A172 (cell line): ENCODE measurements around the gene SIL1. TPM values are rescaled to one million over a fixed set of nuclear protein-coding genes. Genes with fewer than 3 reads are reported as not detected.
"Not testable (repeated sequence)": the region's sequence is repeated elsewhere in the genome, so short reads cannot be mapped to it uniquely, and the experiment has no call there.

Experiments used
- DNase-seq: peaks from one replicate; pipeline ENCODE4 v3.0.0-alpha.2; 2015; ENCODE audit warnings: low spot score
- total RNA-seq: library from RNA; depleted of rRNA; stranded (reverse); fragments of >200 nt; shearing (Covaris generic); gene quantifications from 2 replicates; pipeline ENCODE4 v1.2.3, GENCODE V29; 2014

Gene SIL1
- total RNA-seq, 1 experiment from 2014 or later, result 60.4 TPM

GRCh38 chr5:139108063-139108824 is 89.9 kb downstream of the SIL1 start:
- no peak for DNase-seq

DNA sequence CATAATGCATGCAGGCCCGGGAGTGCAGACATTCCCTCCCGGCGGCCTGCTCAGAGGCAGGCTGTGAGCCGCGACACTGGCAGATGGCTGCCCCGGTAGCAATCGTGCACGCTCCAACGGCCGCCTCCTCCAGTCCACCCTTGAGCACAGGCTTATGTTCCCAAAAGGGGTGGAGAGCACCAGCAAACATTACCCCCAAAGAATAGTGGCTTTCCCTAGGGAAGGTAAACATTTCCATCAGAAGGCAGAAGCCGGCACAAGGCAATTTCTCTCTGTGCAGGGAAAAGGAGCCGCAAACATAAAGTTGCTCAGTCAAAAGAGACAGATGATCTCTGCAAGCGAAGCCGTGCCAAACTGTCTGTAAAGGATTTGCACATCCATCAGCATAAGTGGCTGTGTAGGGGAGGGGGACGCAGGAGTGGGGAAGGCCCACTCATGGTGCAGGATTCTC is 92.5 kb downstream of the SIL1 start:
- no peak for DNase-seq

GRCh38 chr5:139104577-139105276 is 93.4 kb downstream of the SIL1 start:
- no peak for DNase-seq

DNA sequence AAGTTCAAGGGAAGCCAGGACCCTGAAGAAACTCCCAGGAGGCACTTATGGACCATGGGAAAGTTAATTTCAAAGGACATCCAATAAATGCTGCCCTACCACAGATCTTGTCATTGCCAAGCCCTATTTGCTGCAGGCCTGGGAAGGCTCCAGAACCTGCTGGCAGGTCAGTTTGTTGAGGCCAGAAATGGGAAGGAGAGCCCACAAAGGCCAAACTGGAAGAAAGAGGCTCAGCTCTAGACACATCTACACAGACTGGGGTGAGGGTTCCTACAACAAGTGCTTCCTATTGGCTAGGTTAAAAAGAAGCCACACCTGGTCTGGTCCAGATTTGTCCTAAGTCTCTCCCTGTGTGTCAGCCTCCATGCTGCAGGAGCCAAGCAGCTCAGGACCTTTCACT is 94.4 kb downstream of the SIL1 start:
- DNase-seq, result no peak

- peak; percentile 20 for DNase-seq
Observed at GRCh38 chr5:139100825-139101224, 97.3 kb downstream of the SIL1 start.

GRCh38 chr5:139094154-139095131 is 103.7 kb downstream of the SIL1 start:
- no peak for DNase-seq

GRCh38 chr5:139092741-139093343 is 105.3 kb downstream of the SIL1 start:
- no peak for DNase-seq

- DNase-seq, result no peak
Observed at GRCh38 chr5:139091439-139092156, 106.6 kb downstream of the SIL1 start.

- no peak for DNase-seq
Observed at GRCh38 chr5:139090581-139090980, 107.6 kb downstream of the SIL1 start.

GRCh38 chr5:139088024-139088423 is 110.1 kb downstream of the SIL1 start:
- no peak for DNase-seq

- no peak for DNase-seq
Observed at GRCh38 chr5:139082813-139083498, 115.2 kb downstream of the SIL1 start.

DNA sequence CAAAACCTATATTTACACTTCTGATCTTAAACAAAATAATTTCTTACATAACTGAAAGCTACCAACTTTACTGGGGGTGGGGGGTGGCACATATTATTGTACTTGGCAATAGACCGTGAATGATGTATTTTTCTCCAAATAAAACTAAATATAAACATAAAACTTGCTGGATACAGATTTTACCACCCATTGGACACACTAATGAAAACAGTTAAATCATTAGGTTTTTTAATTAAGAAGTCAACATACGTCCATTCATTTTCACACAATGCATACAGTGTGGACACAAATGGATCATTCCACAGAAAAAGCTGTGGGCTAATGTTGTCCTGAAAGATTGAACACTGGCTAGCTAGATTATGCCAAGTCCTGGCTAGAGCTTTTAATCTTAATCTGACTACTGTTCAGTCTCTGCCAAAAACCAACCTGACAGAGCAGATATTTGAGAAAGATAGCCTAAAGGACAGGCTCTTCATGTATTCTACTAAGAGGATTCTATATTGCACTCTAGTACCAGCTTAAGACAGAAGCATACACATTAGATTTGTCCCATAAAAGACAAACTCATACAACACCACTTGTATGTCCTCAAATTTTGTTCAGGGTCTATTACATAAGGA is 118.1 kb downstream of the SIL1 start:
- DNase-seq, result no peak

DNA sequence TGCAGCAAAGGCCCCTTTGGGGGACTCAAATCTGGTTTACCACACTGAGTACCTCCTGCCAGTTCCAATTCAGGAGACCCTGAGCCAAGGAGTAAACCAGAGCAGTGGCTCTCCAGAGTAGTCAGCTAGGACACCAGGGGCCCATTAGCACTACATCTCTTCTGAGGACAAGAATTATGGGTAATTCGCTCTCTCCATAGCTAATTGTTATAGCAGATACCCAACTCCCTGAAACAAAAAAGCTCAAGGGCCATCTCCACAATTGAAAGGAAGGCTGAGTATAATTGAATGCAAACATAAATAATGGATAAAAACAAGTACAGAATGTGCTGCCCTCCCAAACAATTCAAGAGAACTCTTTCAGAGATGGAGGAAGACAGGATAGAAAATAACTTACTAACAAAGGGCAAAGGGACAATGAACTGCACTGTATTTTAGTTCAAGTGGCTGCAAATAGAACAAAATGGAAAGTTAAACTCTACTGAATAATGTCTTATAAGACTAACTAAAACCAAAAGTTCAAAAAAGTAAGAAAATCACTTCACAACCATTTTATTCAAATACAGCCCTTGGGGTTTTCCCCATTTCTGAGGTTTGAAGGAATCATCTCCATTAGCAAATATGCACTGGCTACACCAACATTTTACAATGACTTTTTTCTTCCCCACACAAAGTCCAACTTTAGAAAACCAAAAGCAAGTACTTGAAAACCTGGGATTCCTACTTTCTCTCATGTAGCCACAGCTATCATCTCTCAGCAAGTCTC is 118.8 kb downstream of the SIL1 start:
- no peak for DNase-seq

DNA sequence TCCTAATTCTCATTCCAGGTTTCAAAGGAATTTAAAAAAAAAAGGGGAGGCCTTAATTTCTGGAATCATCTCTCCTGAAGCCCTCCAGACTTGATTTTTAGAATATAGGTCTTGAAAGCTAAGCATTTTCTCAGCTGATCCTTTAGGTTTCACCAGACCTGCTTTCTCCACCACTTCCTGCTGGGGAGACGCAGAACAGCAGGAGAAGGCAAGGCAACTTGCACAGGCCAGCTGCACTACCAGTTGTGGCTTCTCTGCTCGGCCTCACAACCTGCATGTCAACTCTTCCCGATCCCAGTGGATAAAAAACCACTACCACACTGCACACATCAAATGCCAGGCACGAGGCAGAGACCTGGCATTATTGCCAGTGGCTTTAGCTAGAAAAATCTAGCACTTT is 119.8 kb downstream of the SIL1 start:
- no peak for DNase-seq

GRCh38 chr5:139077899-139078298 is 120.3 kb downstream of the SIL1 start:
- DNase-seq, result no peak

DNA sequence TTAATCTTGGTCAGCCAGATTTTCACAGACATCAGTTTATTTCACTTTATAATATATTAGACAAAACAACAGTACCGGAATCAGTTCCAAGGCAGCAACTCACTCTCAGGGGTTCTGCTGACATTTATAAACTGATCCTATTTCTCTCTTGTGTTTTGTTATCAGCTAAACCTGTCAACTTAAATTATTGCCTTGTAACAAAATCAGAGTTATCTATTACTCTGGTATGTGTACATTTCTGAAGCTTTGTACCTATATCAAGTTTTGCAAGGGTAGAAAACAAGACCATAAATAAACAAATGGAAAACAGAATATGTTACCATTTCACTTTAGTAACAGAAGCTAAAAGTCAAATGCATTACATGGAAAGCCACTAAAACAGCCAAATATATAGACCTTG is 122.1 kb downstream of the SIL1 start:
- no peak for DNase-seq

DNA sequence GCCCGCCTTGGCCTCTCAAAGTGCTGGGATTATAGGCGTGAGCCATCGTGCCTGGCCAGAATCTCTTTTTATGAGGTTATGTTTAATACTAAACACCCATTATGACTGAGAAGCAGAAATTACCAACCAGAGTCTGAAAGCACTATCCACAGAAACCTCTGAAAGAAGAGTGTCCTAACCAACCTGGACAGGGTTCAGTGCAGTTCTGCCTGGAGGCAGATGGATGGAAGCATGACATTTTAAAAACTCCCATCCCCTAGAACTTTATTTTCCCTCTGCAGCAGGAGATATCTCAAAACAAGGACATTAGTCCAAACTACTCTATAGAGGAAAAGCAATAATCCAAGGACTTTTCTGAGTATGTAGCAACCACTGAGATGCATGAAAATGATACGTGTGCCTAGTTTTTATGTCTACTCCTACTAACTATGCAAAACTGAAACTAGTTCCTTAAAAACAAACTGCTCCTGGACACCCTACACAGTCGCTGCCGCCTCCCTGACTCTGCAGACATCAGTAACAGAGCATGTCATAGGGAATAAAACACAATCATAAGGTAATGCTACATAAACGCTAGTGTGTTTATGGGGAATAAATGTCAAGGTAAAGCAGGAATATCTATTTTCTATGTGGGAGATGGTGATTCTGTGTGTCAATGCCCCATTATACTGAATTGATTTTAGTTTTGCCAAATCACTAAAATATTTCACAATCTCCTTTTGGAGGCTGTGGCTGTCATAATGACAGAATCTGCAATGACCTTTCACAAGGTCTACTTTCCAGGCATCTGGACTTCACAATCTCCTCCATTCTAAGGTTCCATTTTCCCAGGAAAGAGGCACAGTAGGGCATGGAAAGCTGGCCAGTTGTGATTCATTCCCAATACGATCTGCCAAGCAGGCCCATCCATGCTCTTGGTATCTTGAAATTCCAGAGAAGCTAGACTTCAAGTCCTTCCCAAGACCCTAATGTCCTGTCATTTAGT is 122.8 kb downstream of the SIL1 start:
- no peak for DNase-seq

DNA sequence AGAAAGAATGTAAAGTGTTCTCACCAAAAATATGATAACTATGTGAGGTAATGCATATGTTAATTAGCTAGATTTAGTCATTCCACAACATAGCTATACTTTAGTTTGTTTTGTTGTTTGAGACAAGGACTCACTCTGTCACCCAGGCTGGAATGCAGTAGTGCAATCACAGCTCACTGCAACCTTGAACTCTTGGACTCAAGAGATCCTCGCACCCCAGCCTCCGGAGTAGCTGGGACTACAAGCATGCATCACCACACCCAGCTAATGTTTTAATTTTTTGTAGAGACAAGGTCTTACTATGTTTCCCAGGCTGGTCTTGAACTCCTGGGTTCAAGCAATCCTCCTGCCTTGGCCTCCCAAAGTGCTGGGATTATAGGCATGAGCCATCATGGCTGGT is 124.2 kb downstream of the SIL1 start:
- DNase-seq, result not testable (repeated sequence)
